Globus pallidus (tissue), 1 donor: Measurements from ENCODE around the gene ZNF195.
"Not testable (repeated sequence)": the region's sequence is repeated elsewhere in the genome, so short reads cannot be mapped to it uniquely, and the experiment has no call there.

ENCODE experiments used
- DNase-seq: peaks from one replicate; pipeline ENCODE4 v3.0.0-alpha.2; 2015; ENCODE audit warnings: low spot score

ZNF195 gene

GRCh38 chr11:3378426-3379423 lies at the start of gene ZNF195:
TSS of gene ZNF195 (minus strand) at chr11:3379146. CDS start at chr11:3379040, 106 bp downstream.
- DNase-seq: peak; percentile 99

- not testable (repeated sequence) for DNase-seq
These were observed 49.1 kb upstream of the ZNF195 start for GRCh38 chr11:3428076-3428475.

- not testable (repeated sequence) for DNase-seq
These were observed 47.6 kb upstream of the ZNF195 start for GRCh38 chr11:3426541-3426940.

- not testable (repeated sequence) for DNase-seq
These were observed 45.0 kb upstream of the ZNF195 start for GRCh38 chr11:3423928-3424327.

- DNase-seq: not testable (repeated sequence)
These were observed 44.3 kb upstream of the ZNF195 start for GRCh38 chr11:3423138-3423731.

GRCh38 chr11:3422380-3423137 lies 43.6 kb upstream of the ZNF195 start:
- DNase-seq: peak; percentile 94

- not testable (repeated sequence) for DNase-seq
These were observed 42.8 kb upstream of the ZNF195 start for GRCh38 chr11:3421608-3422379.

GRCh38 chr11:3420281-3421042 lies 41.5 kb upstream of the ZNF195 start:
- not testable (repeated sequence) for DNase-seq

- not testable (repeated sequence) for DNase-seq
These were observed 40.5 kb upstream of the ZNF195 start for GRCh38 chr11:3419496-3419895.

GRCh38 chr11:3417047-3417446 lies 38.1 kb upstream of the ZNF195 start:
- DNase-seq: peak; percentile 30

GRCh38 chr11:3415301-3415700 lies 36.4 kb upstream of the ZNF195 start:
- not testable (repeated sequence) for DNase-seq

GRCh38 chr11:3413666-3414065 lies 34.7 kb upstream of the ZNF195 start:
- DNase-seq: not testable (repeated sequence)

- no peak for DNase-seq
These were observed 33.9 kb upstream of the ZNF195 start for GRCh38 chr11:3412837-3413236.

GRCh38 chr11:3408722-3409121 lies 29.8 kb upstream of the ZNF195 start:
- peak; percentile 35 for DNase-seq

- not testable (repeated sequence) for DNase-seq
These were observed 29.2 kb upstream of the ZNF195 start for GRCh38 chr11:3408058-3408605.

- not testable (repeated sequence) for DNase-seq
These were observed 28.0 kb upstream of the ZNF195 start for GRCh38 chr11:3406937-3407336.

- DNase-seq: not testable (repeated sequence)
These were observed 27.4 kb upstream of the ZNF195 start for GRCh38 chr11:3406223-3406875.

GRCh38 chr11:3404076-3404925 lies 25.4 kb upstream of the ZNF195 start:
- DNase-seq: not testable (repeated sequence)

- DNase-seq: not testable (repeated sequence)
These were observed 23.9 kb upstream of the ZNF195 start for GRCh38 chr11:3402861-3403250.
